Upper lobe of left lung (tissue), 4 donors: ENCODE data around the gene LRCH1.

ENCODE experiments used
- CTCF ChIP-seq, 6 experiments: fragments of 450-650 bp in 4 of 6; fragments of 200-600 bp in 2 of 6; sonication (generic) in 2 of 6; IDR thresholded peaks; one replicate each; pipeline ENCODE4 v1.5.1; 2016 to 2019; ENCODE audit warnings: antibody characterized with exemption in 6 of 6
- EP300 ChIP-seq, 4 donors: sonication (generic); formaldehyde crosslinking; IDR thresholded peaks; one replicate each; pipeline ENCODE4 v1.5.1; 2017; ENCODE audit warnings: antibody characterized with exemption in 4 of 4, control low read depth in 2 of 4
- POLR2A ChIP-seq, 4 donors: fragments of 450-650 bp; IDR thresholded peaks; one replicate each; pipeline ENCODE4 v1.5.1; 2016 to 2017; ENCODE audit warnings: antibody characterized with exemption in 4 of 4, mild to moderate bottlenecking in 2 of 4

DNA sequence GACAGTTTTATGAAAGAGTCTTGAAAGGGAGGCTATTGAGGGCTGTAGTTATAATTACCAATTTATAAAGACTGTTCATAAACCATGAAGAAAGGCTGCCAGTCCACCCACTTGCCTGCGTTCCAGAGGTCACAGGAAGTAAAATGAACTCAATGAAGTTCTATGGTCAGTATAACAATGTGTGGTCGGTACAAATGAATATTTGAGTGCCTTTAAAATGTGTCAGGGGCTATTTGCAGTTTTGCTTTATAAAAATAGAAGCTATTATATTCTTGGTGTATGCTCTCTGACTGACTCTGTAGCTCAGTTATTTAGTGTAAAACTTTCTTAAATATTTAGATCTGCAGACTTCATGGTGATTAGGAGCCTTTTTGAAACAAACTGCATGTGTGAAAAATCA is 197.0 kb downstream of the LRCH1 start:
- TF ChIP-seq CTCF (IDR thresholded peaks at IDR 0.05) (no peak), EP300 (IDR thresholded peaks at IDR 0.05) (no peak), POLR2A (IDR thresholded peaks at IDR 0.05) (no peak)
